ENCODE results near the gene SLC44A1. TPM values are rescaled to one million over a fixed set of nuclear protein-coding genes. Genes with fewer than 3 reads are reported as not detected.
A peak's percentile ranks its signal among the peaks of the same experiment; 100 is the strongest.

Gene SLC44A1
- total RNA-seq, 1 donor from 2014 or later = 48.7 TPM

DNA sequence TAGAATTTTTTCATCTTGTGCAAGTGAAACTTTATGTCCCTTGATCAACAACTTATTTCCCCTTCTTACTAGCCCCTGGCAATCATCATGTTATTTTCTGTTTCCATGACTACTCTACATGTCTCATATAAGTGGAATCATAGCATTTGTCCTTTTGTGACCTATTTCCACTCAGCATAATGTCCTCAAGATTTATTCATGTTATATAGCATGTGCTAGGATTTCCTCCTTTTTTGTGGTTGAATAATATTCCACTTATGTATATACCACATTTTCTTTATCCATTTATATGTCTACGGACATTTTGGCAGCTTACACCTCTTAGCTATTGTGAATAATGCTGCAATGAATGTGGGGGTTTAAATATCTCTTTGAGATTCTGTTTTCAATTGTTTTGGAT lies 224.4 kb downstream of the SLC44A1 start:
- Mint-ChIP-seq H3K4me1 (ENCODE audit: low read depth) (peaks cover 4% of the 10 kb centered on the region), H3K27me3 (no peaks in the 10 kb centered on the region), H3K36me3 (ENCODE audit: insufficient read depth) (peaks cover 61% of the 10 kb centered on the region), H3K4me3 (ENCODE audit: low read depth) (no peak overlapping the region), H3K9me3 (ENCODE audit: low read depth) (peaks cover 25% of the 10 kb centered on the region), H3K27ac (no peak overlapping the region)
- DNase-seq (ENCODE audit: low spot score, unreplicated experiment) = no peak
- no peak for TF ChIP-seq CTCF (IDR thresholded peaks at IDR 0.05; ENCODE audit: unreplicated experiment)

- Mint-ChIP-seq H3K36me3 (ENCODE audit: insufficient read depth) (peaks cover 33% of the 10 kb centered on the region), H3K27ac (peak overlapping the region; percentile 84), H3K27me3 (no peaks in the 10 kb centered on the region), H3K4me3 (ENCODE audit: low read depth) (no peak overlapping the region), H3K9me3 (ENCODE audit: low read depth) (peaks cover 10% of the 10 kb centered on the region), H3K4me1 (ENCODE audit: low read depth) (peaks cover 2% of the 10 kb centered on the region)
- no peak for TF ChIP-seq CTCF (IDR thresholded peaks at IDR 0.05; ENCODE audit: unreplicated experiment)
- DNase-seq (ENCODE audit: low spot score, unreplicated experiment) = no peak
These were observed 228.8 kb downstream of the SLC44A1 start for GRCh38 chr9:105473221-105473620.

GRCh38 chr9:105475302-105475701 lies 230.9 kb downstream of the SLC44A1 start:
- H3K9me3 Mint-ChIP-seq (ENCODE audit: low read depth) = no peaks in the 10 kb centered on the region
- TF ChIP-seq CTCF (IDR thresholded peaks at IDR 0.05; ENCODE audit: unreplicated experiment) = peak; percentile 56
- H3K4me1 Mint-ChIP-seq (ENCODE audit: low read depth) = peaks cover 2% of the 10 kb centered on the region
- DNase-seq (ENCODE audit: low spot score, unreplicated experiment) = no peak
- no peak overlapping the region for H3K4me3 Mint-ChIP-seq (ENCODE audit: low read depth)
- H3K36me3 Mint-ChIP-seq (ENCODE audit: insufficient read depth) = peaks cover 17% of the 10 kb centered on the region
- H3K27me3 Mint-ChIP-seq = no peaks in the 10 kb centered on the region
- H3K27ac Mint-ChIP-seq = no peak overlapping the region

DNA sequence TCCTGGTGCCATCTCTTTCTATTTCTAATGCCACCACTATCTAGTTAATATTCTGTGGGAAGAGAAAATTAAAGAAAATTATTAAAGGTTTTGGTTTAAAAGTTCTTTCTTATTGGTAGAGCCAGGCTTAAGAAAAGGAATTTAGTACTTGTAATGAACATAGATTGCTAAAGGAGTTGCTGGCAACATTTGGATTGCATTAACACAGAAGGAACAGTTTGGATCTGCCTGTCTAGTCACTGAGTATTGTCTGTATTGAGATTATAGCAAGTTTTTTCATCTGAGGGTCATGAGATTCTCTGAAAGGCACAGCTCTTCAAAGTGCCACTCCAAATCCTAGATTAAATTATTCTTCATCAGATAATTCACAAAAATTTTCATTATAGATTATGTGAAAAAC lies 235.4 kb downstream of the SLC44A1 start:
- Mint-ChIP-seq H3K4me3 (ENCODE audit: low read depth) (no peak overlapping the region), H3K9me3 (ENCODE audit: low read depth) (no peaks in the 10 kb centered on the region)
- TF ChIP-seq CTCF (IDR thresholded peaks at IDR 0.05; ENCODE audit: unreplicated experiment) = no peak

GRCh38 chr9:105483618-105484017 lies 239.2 kb downstream of the SLC44A1 start:
- Mint-ChIP-seq H3K4me3 (ENCODE audit: low read depth) (no peak overlapping the region), H3K36me3 (ENCODE audit: insufficient read depth) (peaks cover 25% of the 10 kb centered on the region), H3K9me3 (ENCODE audit: low read depth) (no peaks in the 10 kb centered on the region), H3K27ac (no peak overlapping the region), H3K4me1 (ENCODE audit: low read depth) (no peaks in the 10 kb centered on the region), H3K27me3 (no peaks in the 10 kb centered on the region)
- DNase-seq (ENCODE audit: low spot score, unreplicated experiment) = no peak
- TF ChIP-seq CTCF (IDR thresholded peaks at IDR 0.05; ENCODE audit: unreplicated experiment) = no peak

More for the DNA sequence above, 235.4 kb downstream of the SLC44A1 start:
- H3K27ac Mint-ChIP-seq = no peak overlapping the region
- no peaks in the 10 kb centered on the region for H3K27me3 Mint-ChIP-seq
- H3K36me3 Mint-ChIP-seq (ENCODE audit: insufficient read depth) = peaks cover 14% of the 10 kb centered on the region
- DNase-seq (ENCODE audit: low spot score, unreplicated experiment) = no peak
- no peaks in the 10 kb centered on the region for H3K4me1 Mint-ChIP-seq (ENCODE audit: low read depth)
